NCI-H1048 (cell line): ENCODE data around the gene MCIDAS.
A peak's percentile ranks its signal among the peaks of the same experiment; 100 is the strongest.

Experiments used
- DNase-seq: peaks from one replicate; lab custom pipeline; 2025; lab: John Stamatoyannopoulos, UW

MCIDAS gene

DNA sequence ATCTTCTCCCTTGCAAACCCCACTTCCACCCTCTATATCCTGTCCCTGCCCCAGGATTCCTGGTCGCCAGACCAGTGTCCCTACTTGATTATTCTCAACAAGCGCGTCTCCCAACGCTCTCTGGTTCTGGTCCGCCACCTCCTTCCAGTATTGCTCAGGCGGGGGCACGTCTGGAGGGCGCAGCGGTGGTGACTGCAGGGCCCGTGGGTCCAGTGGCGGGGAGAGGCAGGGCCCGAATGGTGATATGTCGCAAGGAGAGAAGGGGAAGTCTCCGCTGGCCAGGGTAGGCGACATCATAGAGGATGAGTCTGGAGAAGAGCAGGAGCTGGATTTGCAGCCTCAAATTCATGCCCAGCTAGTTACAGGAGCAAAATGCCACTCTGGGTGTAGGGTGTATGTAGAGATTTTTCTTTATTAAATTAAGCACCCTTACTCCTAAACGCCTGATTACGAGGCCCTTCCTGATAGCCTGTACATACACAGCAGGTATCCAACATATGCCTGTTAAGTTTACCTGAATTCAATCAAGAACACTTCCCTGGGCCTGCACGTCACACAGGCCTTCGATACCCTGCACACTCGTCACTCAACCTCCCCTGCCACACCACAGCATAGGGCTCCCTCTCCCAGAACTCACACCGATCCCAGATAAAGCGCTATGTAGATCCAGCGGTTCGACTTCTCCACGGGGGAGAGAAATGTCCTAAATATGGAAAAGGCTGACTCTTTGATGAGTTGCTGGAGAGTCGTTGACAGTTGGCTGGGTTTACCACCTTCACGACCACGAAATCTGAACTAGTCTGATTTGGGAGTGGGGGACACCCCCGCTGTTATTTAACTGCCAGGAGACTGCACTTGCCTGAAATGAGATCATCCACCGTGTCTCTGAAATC lies 4.8 kb downstream of the MCIDAS start:
- no peak for DNase-seq

DNA sequence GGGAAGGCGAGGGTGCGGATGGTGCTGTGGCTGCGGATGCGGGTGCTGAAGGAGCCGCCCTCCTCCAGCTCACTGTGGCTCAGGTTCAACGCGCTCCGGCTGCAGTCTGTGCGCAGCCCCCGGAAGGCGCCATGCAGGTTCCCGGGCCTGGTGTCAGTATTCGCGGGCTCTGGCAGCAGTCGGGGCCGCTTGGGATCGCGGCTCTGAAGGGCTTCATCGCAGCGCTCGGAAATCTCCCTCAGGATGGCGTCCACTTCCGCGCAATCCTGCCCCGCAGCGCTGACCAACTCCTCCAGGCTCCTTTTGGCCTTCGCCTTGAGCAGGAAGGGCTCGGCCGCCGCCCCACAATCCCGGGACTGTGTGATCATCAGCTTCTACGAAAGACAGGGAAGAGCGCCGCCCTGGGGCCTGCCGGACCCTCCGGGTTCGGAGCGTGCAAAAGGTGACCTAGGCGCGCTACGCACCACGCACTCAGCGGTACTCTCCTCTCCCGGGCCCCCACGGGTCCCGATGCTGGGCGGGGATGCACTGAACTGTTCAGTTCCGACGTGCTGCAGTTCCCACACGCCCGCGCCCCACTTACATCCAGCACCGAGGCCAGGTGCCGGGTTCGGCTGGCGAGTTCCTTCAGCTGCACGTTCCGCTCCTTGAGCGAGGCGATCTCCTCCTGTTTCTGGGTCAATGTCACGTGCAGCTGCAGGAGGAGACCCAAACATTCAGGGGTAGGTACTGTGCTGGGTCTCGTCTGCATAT lies 6.5 kb downstream of the MCIDAS start:
- no peak for DNase-seq

GRCh38 chr5:55219770-55220169 lies 7.3 kb downstream of the MCIDAS start:
- DNase-seq: no peak

GRCh38 chr5:55218967-55219366 lies 8.1 kb downstream of the MCIDAS start:
- peak; percentile 75 for DNase-seq

- no peak for DNase-seq
Measured at GRCh38 chr5:55211184-55211874, 15.8 kb downstream of the MCIDAS start.

DNA sequence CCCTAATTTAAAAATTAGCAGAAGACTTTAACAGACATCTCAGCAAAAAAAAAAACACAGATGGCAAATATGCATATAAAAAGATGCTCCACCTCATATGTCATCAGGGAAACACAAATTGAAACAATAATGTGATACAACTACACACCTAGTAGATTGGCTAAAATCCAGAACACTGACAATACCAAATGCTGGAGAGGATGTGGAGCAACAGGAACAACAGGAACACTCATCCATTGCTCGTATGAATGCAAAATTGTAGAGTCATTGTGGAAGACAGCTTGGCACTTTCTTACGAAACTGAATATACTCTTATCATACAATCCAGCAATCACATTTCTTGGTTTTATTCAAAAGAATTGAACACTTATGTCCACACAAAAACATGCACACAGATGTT lies 22.1 kb downstream of the MCIDAS start:
- DNase-seq: no peak

DNA sequence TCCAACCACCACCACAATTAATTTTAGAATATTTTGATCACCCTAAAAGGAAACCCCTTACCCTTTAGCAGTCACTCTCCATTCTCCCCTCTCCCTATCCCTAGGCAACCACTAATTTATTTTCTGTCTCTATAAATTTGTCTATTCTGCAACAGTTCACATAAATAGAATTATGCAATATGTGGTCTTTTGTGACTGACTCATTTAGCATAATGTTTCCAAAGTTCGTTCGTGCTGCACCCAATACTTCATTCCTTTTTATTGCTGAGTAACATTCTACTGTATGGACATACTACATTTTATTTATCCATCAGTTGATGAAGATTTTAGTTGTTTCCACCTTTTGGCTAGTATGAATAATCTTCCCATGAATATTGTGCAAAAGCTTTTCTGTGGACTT lies 36.0 kb downstream of the MCIDAS start:
- DNase-seq: no peak

- no peak for DNase-seq
Measured at GRCh38 chr5:55188656-55189540, 38.2 kb downstream of the MCIDAS start.

DNA sequence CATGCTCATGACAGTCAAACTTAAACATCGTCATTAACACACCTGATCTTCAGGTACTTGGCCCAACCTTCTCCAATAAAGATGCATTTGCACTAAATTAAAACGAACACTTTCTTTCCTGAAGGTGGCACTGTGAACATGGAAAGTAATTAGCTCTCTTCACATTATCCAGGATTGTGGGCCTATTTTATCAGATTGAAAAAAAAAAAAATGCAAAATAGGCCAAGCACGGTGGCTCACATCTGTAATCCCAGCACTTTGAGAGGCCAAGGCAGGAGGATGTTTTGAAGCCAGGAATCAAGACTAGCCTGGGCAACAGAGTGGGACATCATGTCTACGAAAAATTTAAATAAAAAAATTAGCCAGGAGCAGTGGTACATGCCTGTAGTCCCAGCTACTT lies 39.7 kb downstream of the MCIDAS start:
- DNase-seq: peak; percentile 39

- no peak for DNase-seq
Measured at GRCh38 chr5:55180016-55180415, 47.1 kb downstream of the MCIDAS start.

GRCh38 chr5:55177078-55177477 lies 50.0 kb downstream of the MCIDAS start:
- no peak for DNase-seq

DNA sequence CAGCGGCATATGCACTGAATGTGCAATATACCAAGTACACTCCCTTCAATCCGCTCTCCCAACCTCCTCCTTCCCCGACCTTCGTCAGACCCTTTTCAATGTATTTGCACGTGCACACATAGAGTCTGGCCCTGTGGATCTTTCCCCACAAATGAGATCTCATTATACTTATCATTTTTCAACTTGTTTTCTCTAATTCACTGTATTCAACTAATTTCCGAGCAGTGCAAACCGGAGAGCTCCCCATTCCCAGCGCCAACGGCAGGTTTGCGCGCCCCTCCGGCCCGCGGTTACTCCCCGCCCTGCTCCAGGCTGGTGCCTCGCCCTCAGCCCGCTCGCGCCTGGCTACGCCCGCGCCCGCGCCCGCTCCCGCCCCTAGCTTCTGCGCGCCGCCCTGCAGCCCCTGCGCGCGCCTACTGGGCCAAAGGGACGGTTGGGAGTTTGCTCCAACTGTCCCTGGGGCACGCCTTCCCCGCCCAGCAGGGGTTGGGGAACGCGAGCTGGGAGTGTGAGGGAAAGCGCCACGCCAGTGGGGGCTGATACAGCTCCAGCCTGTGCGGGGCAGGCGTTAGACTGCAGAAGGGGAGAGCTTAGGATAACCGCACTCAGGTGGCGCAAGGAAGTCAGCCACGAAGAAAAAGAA lies 50.8 kb downstream of the MCIDAS start:
- peak; percentile 9 for DNase-seq

- DNase-seq: no peak
Measured at GRCh38 chr5:55175781-55176175, 51.3 kb downstream of the MCIDAS start.

- DNase-seq: no peak
Measured at GRCh38 chr5:55173687-55174230, 53.4 kb downstream of the MCIDAS start.

- peak; percentile 28 for DNase-seq
Measured at GRCh38 chr5:55172937-55173686, 54.0 kb downstream of the MCIDAS start, which contains the start of gene CDC20B. TSS of gene CDC20B (minus strand) at chr5:55173177. CDS start at chr5:55173000, 177 bp downstream.

- peak; percentile 34 for DNase-seq
Measured at GRCh38 chr5:55172051-55172899, 54.8 kb downstream of the MCIDAS start.

DNA sequence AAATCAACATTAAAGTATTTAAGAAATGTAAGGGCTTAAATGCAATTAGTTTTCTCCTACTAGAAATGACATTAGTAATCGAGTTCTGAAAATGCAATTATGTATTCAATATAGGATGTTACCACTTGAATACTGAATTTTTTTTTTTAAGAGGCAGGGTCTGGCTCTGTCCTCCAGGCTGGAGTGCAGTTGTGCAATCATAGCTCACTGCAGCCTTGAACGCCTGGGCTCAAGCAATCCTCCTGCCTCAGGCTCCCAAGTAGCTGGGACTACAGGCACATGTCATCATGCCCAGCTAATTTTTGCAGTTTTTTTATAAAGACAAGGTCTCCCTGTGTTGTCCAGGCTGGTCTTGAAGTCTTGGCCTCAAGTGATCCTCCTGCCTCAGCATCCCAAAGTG lies 55.6 kb downstream of the MCIDAS start:
- DNase-seq: no peak
